ENCODE data around the gene SNPH.
"Not testable (repeated sequence)": the region's sequence is repeated elsewhere in the genome, so short reads cannot be mapped to it uniquely, and the experiment has no call there.

The SNPH gene

DNA sequence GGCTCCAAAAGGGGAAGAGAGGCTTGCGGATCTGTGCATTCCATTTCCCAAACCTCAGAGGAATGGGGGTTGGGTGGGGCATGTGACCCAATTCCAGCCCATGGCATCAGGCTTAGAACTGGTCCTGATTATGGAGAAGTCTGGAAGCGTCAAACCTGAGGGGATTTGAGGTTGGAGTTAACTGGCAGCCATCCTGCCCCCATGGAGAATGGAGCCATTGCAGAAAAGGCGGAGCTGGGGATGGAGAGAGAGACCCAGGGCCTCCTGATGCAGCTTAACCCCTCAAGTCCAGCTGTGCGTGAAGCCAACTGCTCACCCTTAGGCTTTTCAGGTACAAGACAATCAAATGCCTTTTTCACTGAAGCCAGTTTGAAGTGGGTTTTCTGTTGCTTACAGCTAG lies 72.7 kb downstream of the SNPH start:
- DNase-seq (ENCODE audit: low read depth in 3 of 3): no peak

DNA sequence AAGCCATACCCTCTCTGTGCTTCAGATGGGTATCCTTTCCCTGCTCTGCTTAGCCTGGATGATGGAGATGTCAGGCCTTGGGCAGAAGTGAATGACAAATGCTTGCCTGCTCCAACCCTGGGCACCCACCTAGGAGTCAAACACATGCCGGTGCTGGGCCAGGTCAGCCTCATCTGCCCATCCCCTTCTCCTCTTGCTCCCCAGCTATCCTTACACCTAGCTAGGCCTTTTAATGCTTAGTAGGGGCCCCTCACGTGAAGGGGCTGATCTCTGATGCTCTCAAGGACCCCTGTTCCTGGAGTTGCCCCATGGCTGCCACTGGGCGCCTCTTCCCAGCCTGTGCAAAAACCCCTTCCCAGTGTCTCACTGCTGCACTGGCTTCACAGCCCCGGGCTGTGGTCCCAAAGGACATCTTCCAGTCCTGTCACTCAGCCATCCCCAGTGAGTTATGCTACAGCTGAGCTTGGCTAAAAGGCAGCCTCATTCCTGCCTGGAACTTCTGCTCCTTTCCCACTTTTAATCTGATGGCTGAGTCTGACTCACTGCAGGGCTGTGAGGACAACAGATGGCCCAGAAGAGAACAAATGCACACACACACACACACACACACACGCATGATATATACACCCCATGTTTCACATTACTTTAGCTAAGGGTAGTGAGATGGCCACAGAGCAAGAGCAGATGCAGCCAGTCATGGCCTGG lies 75.6 kb downstream of the SNPH start:
- DNase-seq (ENCODE audit: low read depth in 3 of 3): no peak

DNA sequence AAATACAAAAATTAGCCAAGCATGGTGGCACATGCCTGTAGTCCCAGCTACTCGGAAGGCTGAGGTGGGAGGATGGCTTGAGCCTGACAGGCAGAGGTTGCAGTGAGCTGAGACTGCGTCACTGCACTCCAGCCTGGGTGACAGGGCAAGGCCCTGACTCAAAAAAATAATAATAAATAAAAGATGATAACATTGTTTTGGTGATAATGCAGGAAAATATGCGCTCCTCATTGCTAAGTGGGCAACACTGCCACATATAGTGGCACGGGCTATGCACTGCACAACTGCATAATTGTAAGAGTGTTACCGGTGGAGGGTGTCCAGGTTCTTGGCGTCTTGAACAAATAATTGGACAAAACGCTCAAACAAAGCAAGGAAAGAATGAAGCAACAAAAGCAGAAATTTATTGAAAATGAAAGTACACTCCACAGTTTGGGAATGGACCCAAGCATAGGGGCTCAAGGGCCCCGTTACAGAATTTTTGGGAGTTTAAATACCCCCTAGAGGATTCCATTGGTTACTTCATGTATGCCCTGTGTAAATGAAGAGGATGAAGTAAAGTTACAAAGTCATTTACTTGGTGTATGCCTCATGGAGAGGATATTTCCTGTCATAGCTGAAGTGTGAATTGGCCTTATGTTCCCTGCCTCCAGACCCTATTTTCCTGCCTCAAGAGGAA lies 77.5 kb downstream of the SNPH start:
- DNase-seq (ENCODE audit: low read depth in 3 of 3): not testable (repeated sequence)

- no peak for DNase-seq (ENCODE audit: low read depth in 3 of 3)
These were observed 79.1 kb downstream of the SNPH start for GRCh38 chr20:1345030-1345755.

DNA sequence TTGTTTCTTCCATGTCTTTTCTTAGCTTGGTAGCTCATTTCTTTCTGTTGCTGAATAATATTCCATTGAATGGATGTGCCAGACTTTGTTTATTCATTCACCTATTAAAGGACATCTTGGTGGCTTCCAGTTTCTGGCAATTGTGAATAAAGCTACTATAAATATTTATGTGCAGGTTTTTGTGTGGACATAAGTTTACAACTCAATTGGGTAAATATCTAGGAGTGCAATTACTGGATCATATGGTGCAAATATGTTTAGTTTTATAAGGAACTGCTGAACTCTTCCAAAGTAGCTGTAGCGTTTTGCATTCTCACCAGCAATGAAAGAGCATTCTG lies 79.6 kb downstream of the SNPH start:
- DNase-seq (ENCODE audit: low read depth in 3 of 3): no peak

GRCh38 chr20:1346315-1346969 lies 80.3 kb downstream of the SNPH start:
- DNase-seq (ENCODE audit: low read depth in 3 of 3): no peak

DNA sequence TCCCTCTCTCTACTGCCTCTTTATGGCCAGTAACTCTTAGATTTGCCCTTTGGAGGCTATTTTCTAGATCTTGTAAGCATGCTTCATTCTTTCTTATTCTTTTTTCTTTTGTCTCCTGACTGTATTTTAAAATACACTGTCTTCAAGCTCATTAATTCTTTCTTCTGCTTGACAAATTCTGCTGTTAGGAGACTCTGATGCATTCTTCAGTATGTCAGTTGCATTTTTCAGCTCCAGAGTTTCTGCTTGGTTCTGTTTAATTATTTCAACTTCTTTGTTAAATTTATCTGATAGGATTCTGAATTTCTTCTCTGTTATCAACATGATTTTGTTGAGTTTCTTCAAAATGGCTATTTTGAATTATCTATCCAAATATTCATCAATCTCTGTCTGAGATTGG lies 87.9 kb downstream of the SNPH start:
- DNase-seq (ENCODE audit: low read depth in 3 of 3): no peak

DNA sequence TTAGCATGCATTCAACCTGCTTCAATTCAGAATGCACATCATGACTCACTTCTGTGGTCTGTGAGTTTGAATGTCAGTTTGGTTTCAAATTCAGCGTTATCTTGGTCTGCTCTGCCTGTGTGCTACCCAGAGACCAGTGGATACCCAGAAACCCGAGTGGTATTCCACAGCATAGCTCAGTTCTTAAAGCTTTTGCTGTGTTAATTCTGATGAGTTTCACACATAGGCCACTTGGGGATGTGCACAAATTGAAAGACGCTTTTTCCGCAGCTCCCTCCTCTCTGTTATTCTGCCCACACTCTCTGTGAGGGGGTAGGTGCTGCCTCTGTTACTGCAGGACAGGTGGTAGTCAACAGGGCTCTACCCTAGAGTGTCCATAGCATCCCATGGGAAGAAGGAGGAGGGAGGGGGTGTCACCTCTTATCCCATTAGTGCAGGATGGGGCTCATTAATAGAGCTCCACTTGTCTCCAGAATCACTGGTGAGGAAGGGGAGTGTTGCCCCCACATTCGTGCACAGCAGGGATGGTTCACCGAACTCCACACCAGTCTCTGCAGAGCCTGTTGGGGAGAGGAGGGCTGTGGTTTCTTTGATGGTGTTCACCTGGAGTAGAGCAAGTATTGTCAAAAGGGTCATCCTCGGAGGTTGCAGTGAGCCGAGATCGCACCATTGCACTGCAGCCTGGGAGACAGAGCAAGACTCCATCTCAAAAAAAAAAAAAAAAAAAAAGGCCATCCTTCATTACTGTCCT lies 92.0 kb downstream of the SNPH start:
- DNase-seq (ENCODE audit: low read depth in 3 of 3): no peak
